HepG2 (cell line): Measurements from ENCODE around the gene ZNF26. TPM values are rescaled to one million over a fixed set of nuclear protein-coding genes. Genes with fewer than 3 reads are reported as not detected.

Experiments
- CREB1 ChIP-seq, 2 experiments: fragments of 450-650 bp in 1 of 2; IDR thresholded peaks; 2 replicates each; pipeline ENCODE4 v1.6.1; 2016 to 2017; ENCODE audit warnings: control low read depth in 1 of 2, mild to moderate bottlenecking in 1 of 2, missing compliant biosample characterization in 1 of 2, missing genetic modification characterization in 1 of 2
- DDIT3 ChIP-seq: sonication (generic); formaldehyde crosslinking; IDR thresholded peaks from 2 replicates; pipeline ENCODE4 v1.4.0; 2020; ENCODE audit warnings: mild to moderate bottlenecking, missing genetic modification reagents
- FOSL2 ChIP-seq: sonication (generic); formaldehyde crosslinking; IDR thresholded peaks from 2 replicates; pipeline ENCODE4 v1.4.0; 2020; ENCODE audit warnings: missing genetic modification reagents
- GMEB2 ChIP-seq: IDR thresholded peaks from 2 replicates; pipeline ENCODE4 v1.6.1; 2016; ENCODE audit warnings: missing biosample characterization, missing genetic modification reagents, low read depth
- GRHL1 ChIP-seq: sonication (generic); formaldehyde crosslinking; conservative IDR thresholded peaks from 2 replicates; pipeline ENCODE4 v1.8.0; 2022; ENCODE audit warnings: missing genetic modification reagents
- SRSF4 ChIP-seq: fragments of 200-400 bp; formaldehyde crosslinking; IDR thresholded peaks from one replicate; pipeline ENCODE4 v1.6.1; 2018; ENCODE audit warnings: mild to moderate bottlenecking, low read depth, low read length, moderate library complexity; ENCODE audit not compliant: poor library complexity, severe bottlenecking
- TFAP4 ChIP-seq: sonication (generic); IDR thresholded peaks from 2 replicates; pipeline ENCODE4 v1.6.1; 2016; ENCODE audit warnings: low read depth, borderline replicate concordance
- TIGD3 ChIP-seq: sonication (generic); formaldehyde crosslinking; IDR thresholded peaks from 2 replicates; pipeline ENCODE4 v1.5.1; 2020; ENCODE audit warnings: mild to moderate bottlenecking, missing genetic modification reagents, borderline replicate concordance
- YEATS4 ChIP-seq: sonication (generic); formaldehyde crosslinking; IDR thresholded peaks from 2 replicates; pipeline ENCODE4 v1.4.0; 2020; ENCODE audit warnings: missing genetic modification reagents, borderline replicate concordance
- ZBTB8A ChIP-seq: sonication (generic); formaldehyde crosslinking; IDR thresholded peaks from 2 replicates; pipeline ENCODE4 v1.4.0; 2020; ENCODE audit warnings: mild to moderate bottlenecking, low read depth, missing genetic modification reagents, borderline replicate concordance
- ZFP1 ChIP-seq: IDR thresholded peaks from 2 replicates; pipeline ENCODE4 v1.6.1; 2016
- ZNF10 ChIP-seq: sonication (generic); formaldehyde crosslinking; IDR thresholded peaks from 2 replicates; pipeline ENCODE4 v1.4.0; 2020; ENCODE audit warnings: mild to moderate bottlenecking, low read depth, missing genetic modification reagents, borderline replicate concordance
- ZNF253 ChIP-seq: sonication (generic); formaldehyde crosslinking; IDR thresholded peaks from 2 replicates; pipeline ENCODE4 v1.8.0; 2022; ENCODE audit warnings: mild to moderate bottlenecking, missing genetic modification reagents, borderline replicate concordance
- ZNF576 ChIP-seq: sonication (generic); formaldehyde crosslinking; IDR thresholded peaks from 2 replicates; pipeline ENCODE4 v1.4.0; 2020; ENCODE audit warnings: mild to moderate bottlenecking, missing genetic modification reagents
- ZNF687 ChIP-seq: sonication (generic); formaldehyde crosslinking; IDR thresholded peaks from 2 replicates; pipeline ENCODE4 v1.5.1; 2020; ENCODE audit warnings: mild to moderate bottlenecking, missing genetic modification reagents, moderate library complexity
- polyA plus RNA-seq, 8 experiments: library from polyadenylated mRNA; depleted of rRNA in 3 of 8; stranded (reverse) in 7 of 8; unstranded in 1 of 8; fragments of >200 nt; fragmentation: Illumina TruSeq in 4 of 8; extraction: Trizol in 4 of 8; gene quantifications; 2 replicates each; pipeline versions ENCODE4 v1.2.1 to v1.2.3, GENCODE V29; 2011 to 2016; ENCODE audit warnings: low read depth in 4 of 8, missing spikeins in 1 of 8, mixed read lengths in 1 of 8; ENCODE audit not compliant: insufficient read depth in 1 of 8
- total RNA-seq, 5 experiments: library from RNA; depleted of rRNA; stranded (reverse); fragments of >200 nt; fragmentation: Illumina TruSeq; extraction: Trizol; gene quantifications; 2 replicates each; pipeline ENCODE4 v1.2.3, GENCODE V29; 2016; ENCODE audit warnings: low read depth in 1 of 5

ZNF26 gene
- total and polyA plus RNA-seq, 2 of the 13 experiments (the other 11 are each of a cell fraction or from before 2014, with no cell fraction given): 3.8 to 6.5 TPM

- TF ChIP-seq FOSL2 (CRISPR knock-in tag) (0 out of 2 replicates have a peak, but pooled peaks have one; percentile 13), GRHL1 (CRISPR knock-in tag) (no peak), SRSF4 (no peak), TIGD3 (CRISPR knock-in tag) (no peak), YEATS4 (no peak; the same call in none of the 2 replicates), ZNF253 (CRISPR knock-in tag) (no peak), GMEB2 (peak; percentile 54; the same call in 1 of the 2 replicates), TFAP4 (no peak), ZBTB8A (no peak), CREB1 (IDR thresholded peaks at IDR 0.05) (no peak), CREB1 (CRISPR knock-in tag; IDR thresholded peaks at IDR 0.05) (no peak; the same call in 1 of the 2 replicates), DDIT3 (no peak), ZFP1 (CRISPR knock-in tag) (no peak), ZNF10 (CRISPR knock-in tag) (no peak), ZNF576 (CRISPR knock-in tag) (no peak), ZNF687 (CRISPR knock-in tag) (peak; percentile 3; the same call in 1 of the 2 replicates)
Observed at GRCh38 chr12:132956011-132956788, 30.0 kb upstream of the ZNF26 start, which contains the start of gene ZNF605 (continued).
